ENCODE measurements around the gene ACRV1. TPM values are rescaled to one million over a fixed set of nuclear protein-coding genes. Genes with fewer than 3 reads are reported as not detected.

Gene ACRV1
- total RNA-seq, 1 experiment from 2014 or later: not detected

DNA sequence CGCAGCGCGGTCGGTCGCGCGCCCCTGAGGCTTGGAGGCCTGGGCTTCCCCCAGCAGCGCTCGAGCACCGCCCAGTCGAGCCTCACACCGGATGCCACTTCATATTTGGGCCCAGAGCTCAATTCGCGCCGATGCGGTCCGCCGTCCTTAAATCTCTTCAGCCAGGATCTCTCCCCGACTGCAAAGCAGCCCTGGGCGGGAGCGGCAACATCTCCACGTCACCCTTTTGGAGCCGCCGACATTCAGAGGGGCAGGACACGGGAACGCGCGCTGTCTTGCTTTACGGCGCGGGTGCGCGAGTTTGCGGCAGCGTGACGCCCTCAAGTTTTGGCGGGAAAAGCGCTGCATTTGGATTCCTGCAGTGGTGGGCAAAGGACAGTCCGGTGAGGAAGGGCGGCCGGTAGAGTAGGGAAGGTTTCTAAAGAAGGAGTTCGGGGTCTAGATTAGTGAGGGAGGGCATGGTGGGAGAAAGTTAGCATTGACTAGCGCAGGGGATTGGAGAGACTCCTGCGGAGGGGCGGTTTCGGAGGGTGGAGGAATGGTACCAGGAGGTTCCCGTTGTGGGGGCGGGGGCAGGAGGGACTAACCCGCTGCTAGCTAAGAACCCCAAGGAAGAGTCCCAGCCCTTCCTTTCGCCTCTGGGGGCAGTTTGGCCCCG is 54.9 kb downstream of the ACRV1 start:
- peak overlapping the region; percentile 83 for H3K4me3 ChIP-seq (ENCODE audit: insufficient read depth, low read depth, low read length)
- H3K27me3 ChIP-seq (ENCODE audit: control insufficient read depth, insufficient read depth, low read length): no peaks in the 10 kb centered on the region
- peaks cover 27% of the 10 kb centered on the region for H3K36me3 ChIP-seq (replicated peaks; ENCODE audit: control insufficient read depth, insufficient read depth, low read length)
- peak; percentile 88 for DNase-seq

DNA sequence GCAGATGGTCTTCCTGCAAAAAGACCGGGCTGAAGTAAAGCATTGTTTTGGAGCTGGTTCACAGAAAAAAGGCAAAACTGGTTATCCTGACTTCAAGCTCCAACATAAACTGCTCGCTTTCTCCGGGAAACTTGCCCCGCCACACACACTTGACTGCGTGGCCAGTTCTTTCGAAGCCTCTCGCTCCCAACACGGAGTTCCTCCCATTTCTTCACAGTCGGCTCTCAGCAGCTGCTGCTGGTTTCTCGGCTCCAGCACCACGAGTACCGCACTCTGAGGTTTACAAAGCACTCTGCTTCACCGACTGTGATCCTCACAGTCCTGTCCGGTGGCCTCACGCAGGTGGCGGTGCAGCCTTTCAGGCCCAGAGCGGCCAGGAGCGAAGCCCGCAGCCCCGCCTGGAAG is 55.4 kb downstream of the ACRV1 start:
- Histone ChIP-seq H3K27me3 (ENCODE audit: control insufficient read depth, insufficient read depth, low read length) (no peaks in the 10 kb centered on the region), H3K4me3 (ENCODE audit: insufficient read depth, low read depth, low read length) (peak overlapping the region; percentile 83), H3K36me3 (replicated peaks; ENCODE audit: control insufficient read depth, insufficient read depth, low read length) (peaks cover 24% of the 10 kb centered on the region)
- no peak for DNase-seq

DNA sequence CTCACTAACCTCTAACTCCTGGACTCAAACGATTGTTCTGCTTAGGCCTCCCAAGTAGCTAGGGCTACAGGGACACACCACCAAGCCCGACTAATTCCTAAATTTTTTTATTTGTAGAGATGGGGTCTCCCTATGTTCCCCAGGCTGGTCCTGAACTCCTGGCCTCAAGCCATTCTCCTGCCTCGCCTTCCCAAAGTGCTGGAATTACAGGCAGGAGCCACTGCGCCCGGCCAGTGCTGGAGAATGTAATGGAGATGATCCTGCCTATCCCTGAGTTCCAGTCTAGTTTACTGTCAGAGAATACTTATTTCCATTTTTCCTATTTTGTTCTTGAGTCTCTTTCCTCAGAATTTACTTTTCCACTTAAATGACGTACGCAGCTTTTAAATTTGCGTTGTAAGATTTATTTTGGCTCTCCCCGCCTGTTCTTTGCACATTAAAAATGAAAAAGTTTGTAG is 55.9 kb downstream of the ACRV1 start, which contains the start of gene CHEK1:
Gene CHEK1, plus strand, starts transcription at position 408 of the 458 bp plus-strand sequence. CDS start 1,606 bp downstream, outside the sequence.
- Histone ChIP-seq H3K4me3 (ENCODE audit: insufficient read depth, low read depth, low read length) (peak within 1 kb of the TSS; percentile 83), H3K27me3 (ENCODE audit: control insufficient read depth, insufficient read depth, low read length) (no peaks in the 10 kb centered on the region), H3K36me3 (replicated peaks; ENCODE audit: control insufficient read depth, insufficient read depth, low read length) (peaks cover 26% of the 10 kb centered on the region)
- no peak for DNase-seq

DNA sequence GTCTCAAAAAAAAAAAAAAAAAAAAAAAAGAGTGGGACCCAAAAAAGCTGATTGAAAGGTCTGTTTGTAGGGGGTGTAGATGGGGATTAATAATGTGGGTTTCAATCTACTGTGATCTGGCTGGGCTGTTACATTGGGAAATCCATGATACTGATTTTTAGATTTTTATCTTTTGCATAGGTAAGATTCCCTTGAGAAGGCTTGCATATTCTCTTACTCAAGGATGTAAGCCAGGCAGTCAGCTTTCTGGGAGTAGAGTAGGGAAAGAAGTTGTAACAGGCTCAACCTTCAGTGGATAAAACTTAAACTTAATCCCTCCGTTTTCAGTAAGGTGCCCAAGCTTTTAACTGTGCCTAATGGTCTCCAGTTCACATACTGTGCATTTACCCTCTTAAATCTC is 57.6 kb downstream of the ACRV1 start:
- peaks cover 28% of the 10 kb centered on the region for H3K36me3 ChIP-seq (replicated peaks; ENCODE audit: control insufficient read depth, insufficient read depth, low read length)
- no peak overlapping the region for H3K4me3 ChIP-seq (ENCODE audit: insufficient read depth, low read depth, low read length)
- no peaks in the 10 kb centered on the region for H3K27me3 ChIP-seq (ENCODE audit: control insufficient read depth, insufficient read depth, low read length)
- no peak for DNase-seq

DNA sequence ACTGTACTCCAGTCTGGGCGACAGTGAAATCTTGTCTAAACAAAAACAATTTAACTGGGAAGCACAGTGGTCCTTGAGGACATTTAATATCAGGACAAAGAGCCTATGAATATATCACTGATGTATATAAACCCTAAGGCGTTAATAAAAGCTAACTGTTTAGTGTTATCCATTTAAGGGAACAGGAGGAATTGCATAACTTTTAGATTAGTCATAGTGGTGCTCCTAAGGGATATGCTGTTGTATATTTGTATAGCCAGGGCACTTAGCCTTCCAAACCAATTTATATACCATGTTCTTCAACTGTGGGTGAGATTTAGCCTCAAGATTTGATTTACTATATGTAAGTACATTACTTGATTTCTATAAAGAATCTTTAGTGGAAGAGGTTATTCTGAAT is 58.7 kb downstream of the ACRV1 start:
- no peak for DNase-seq
- H3K27me3 ChIP-seq (ENCODE audit: control insufficient read depth, insufficient read depth, low read length): no peaks in the 10 kb centered on the region
- peaks cover 27% of the 10 kb centered on the region for H3K36me3 ChIP-seq (replicated peaks; ENCODE audit: control insufficient read depth, insufficient read depth, low read length)
- no peak overlapping the region for H3K4me3 ChIP-seq (ENCODE audit: insufficient read depth, low read depth, low read length)

Other genes with a start within 250 kb of the ACRV1 start
- 93.8 and 98.9 TPM in 2 replicates for gene FEZ1, start 184.6 kb downstream of the ACRV1 start, total RNA-seq (2014; rRNA removed; shearing (Covaris generic))
- gene EI24, start 111.4 kb downstream of the ACRV1 start, total RNA-seq (2014; rRNA removed; shearing (Covaris generic)): 87.9 and 113 TPM in 2 replicates
- gene STT3A, start 88.0 kb downstream of the ACRV1 start, total RNA-seq (2014; rRNA removed; shearing (Covaris generic)): 143 and 184 TPM in 2 replicates
- 85.7 and 112 TPM in 2 replicates for gene CHEK1, start 55.7 kb downstream of the ACRV1 start, total RNA-seq (2014; rRNA removed; shearing (Covaris generic))
- not detected in 2 replicates for gene PATE1, start 65.4 kb upstream of the ACRV1 start, total RNA-seq (2014; rRNA removed; shearing (Covaris generic))
- not detected in 2 replicates for gene PATE2, start 98.0 kb upstream of the ACRV1 start, total RNA-seq (2014; rRNA removed; shearing (Covaris generic))
- gene PATE3, start 107.3 kb upstream of the ACRV1 start, total RNA-seq (2014; rRNA removed; shearing (Covaris generic)): not detected in 2 replicates
- gene PATE4, start 152.5 kb upstream of the ACRV1 start, total RNA-seq (2014; rRNA removed; shearing (Covaris generic)): not detected in 2 replicates
- 7.9 and 11.5 TPM in 2 replicates for gene HYLS1, start 206.8 kb upstream of the ACRV1 start, total RNA-seq (2014; rRNA removed; shearing (Covaris generic))
- 12.7 and 19.0 TPM in 2 replicates for gene PUS3, start 222.4 kb upstream of the ACRV1 start, total RNA-seq (2014; rRNA removed; shearing (Covaris generic))
- gene DDX25, start 223.7 kb upstream of the ACRV1 start, total RNA-seq (2014; rRNA removed; shearing (Covaris generic)): 6.7 and 8.5 TPM in 2 replicates